HepG2 (cell line): ENCODE measurements around the gene DLX6. TPM values are rescaled to one million over a fixed set of nuclear protein-coding genes. Genes with fewer than 3 reads are reported as not detected.

Experiments
- ATAC-seq: fragments of 200-7000 bp; cut with Tn5 transposase; 3 replicates; pipeline ENCODE4 v1.9.1; 2020; ENCODE audit warnings: mild to moderate bottlenecking, moderate library complexity
- BruUV-seq: library from RNA; stranded (reverse); fragments of 400-500 nt; replicated peaks from 2 replicates; lab custom pipeline; 2021; lab: Mats Ljungman, UMichigan
- CTCF ChIA-PET: fragments of 300-600 bp; formaldehyde crosslinking; extraction: SDS; loops from one replicate; lab custom pipeline; 2021; ENCODE audit warnings: low total read pairs, inconsistent platforms, low intra/inter-chr PET ratio; lab: Yijun Ruan, JAX
- POLR2A ChIA-PET: fragments of 350-600 bp; sonication (Branson Sonifier 250); formaldehyde crosslinking; loops from one replicate; lab custom pipeline; 2020; ENCODE audit warnings: antibody characterized with exemption, inconsistent platforms; lab: Yijun Ruan, JAX
- DNase-seq: peaks from one replicate; pipeline ENCODE4 v3.0.0-alpha.2; 2015; ENCODE audit warnings: low spot score
- FAIRE-seq: peaks from 3 replicates; lab custom pipeline; 2011; peaks lifted over from hg19 to GRCh38; lab: Jason Lieb, UNC
- H2AFZ ChIP-seq: one replicate; pipeline ENCODE4 v1.6.1; 2011; ENCODE audit warnings: low read length, inconsistent platforms
- H3K27ac ChIP-seq: fragments of 300-600 bp; 3 replicates; pipeline ENCODE4 v1.8.0; 2011; ENCODE audit warnings: mixed run types, mild to moderate bottlenecking, mixed read lengths, low read length, inconsistent platforms; ENCODE audit not compliant: insufficient read depth; ENCODE audit errors: extremely low read length
- H3K27me3 ChIP-seq, 2 experiments: fragments of 200-600 bp in 1 of 2; 2 replicates in 1 of 2; 3 replicates in 1 of 2; pipeline versions ENCODE4 v1.6.0 to v1.8.0; 2011; ENCODE audit warnings: low read length in 2 of 2, mild to moderate bottlenecking in 2 of 2, moderate library complexity in 2 of 2, inconsistent platforms in 1 of 2; ENCODE audit not compliant: insufficient read depth in 2 of 2, control insufficient read depth in 1 of 2
- H3K36me3 ChIP-seq, 2 experiments: fragments of 200-600 bp in 1 of 2; replicated peaks in 1 of 2; 2 replicates in 1 of 2; 3 replicates in 1 of 2; pipeline versions ENCODE4 v1.5.1 to v1.8.0; 2011; ENCODE audit warnings: low read length in 2 of 2, inconsistent platforms in 1 of 2; ENCODE audit not compliant: insufficient read depth in 2 of 2, control insufficient read depth in 1 of 2
- H3K4me1 ChIP-seq: 2 replicates; pipeline ENCODE4 v1.5.1; 2012; ENCODE audit warnings: low read length, inconsistent platforms; ENCODE audit not compliant: insufficient read depth
- H3K4me2 ChIP-seq: 2 replicates; pipeline ENCODE4 v1.6.0; 2011; ENCODE audit warnings: low read depth, low read length, inconsistent platforms
- H3K4me3 ChIP-seq, 3 experiments: fragments of 200-600 bp in 1 of 3; sonication (generic), shearing (Covaris generic) in 1 of 3; replicated peaks in 1 of 3; 2 replicates each; pipeline ENCODE4 v1.5.1; 2011 to 2016; ENCODE audit warnings: low read length in 3 of 3, inconsistent platforms in 2 of 3, low read depth in 2 of 3, mild to moderate bottlenecking in 2 of 3, control low read depth in 1 of 3, mixed read lengths in 1 of 3; ENCODE audit not compliant: insufficient read depth in 1 of 3
- H3K79me2 ChIP-seq: one replicate; pipeline ENCODE4 v1.6.1; 2011; ENCODE audit warnings: low read length, inconsistent platforms; ENCODE audit not compliant: insufficient read depth
- H3K9ac ChIP-seq: 2 replicates; pipeline ENCODE4 v1.6.0; 2011; ENCODE audit warnings: mild to moderate bottlenecking, low read depth, low read length, inconsistent platforms; ENCODE audit not compliant: insufficient read depth
- H3K9me3 ChIP-seq: 2 replicates; pipeline ENCODE4 v1.5.1; 2012; ENCODE audit warnings: mild to moderate bottlenecking, low read length
- H4K20me1 ChIP-seq: 2 replicates; pipeline ENCODE4 v1.6.0; 2011; ENCODE audit warnings: inconsistent platforms, mild to moderate bottlenecking, low read length, moderate library complexity; ENCODE audit not compliant: insufficient read depth
- SMAD9 ChIP-seq: sonication (generic); formaldehyde crosslinking; IDR thresholded peaks from 2 replicates; pipeline ENCODE4 v1.5.1; 2020; ENCODE audit warnings: mild to moderate bottlenecking, missing genetic modification reagents
- ZNF563 ChIP-seq: sonication (generic); formaldehyde crosslinking; IDR thresholded peaks from 2 replicates; pipeline ENCODE4 v1.8.0; 2022; ENCODE audit warnings: mild to moderate bottlenecking, moderate library complexity, missing genetic modification reagents
- WGBS: methylation state at CpG from one replicate; pipeline ENCODE4 v1.1.6; 2017; ENCODE audit warnings: low lambda C conversion rate; 5-methylcytosine and 5-hydroxymethylcytosine counted together
- in situ Hi-C: cut with HindIII; loops from 2 replicates; pipeline ENCODE4 v1.10.0; 2017; ENCODE audit warnings: low pct_unique_long_range_greater_than_20kb; ENCODE audit not compliant: extremely low pct_ligation_motif_present
- intact Hi-C: fragments of 100-400 bp; cut with micrococcal nuclease; formaldehyde crosslinking; loops from one replicate; pipeline ENCODE4 v1.10.0; 2022; ENCODE audit not compliant: unreplicated experiment
- polyA plus RNA-seq, 8 experiments: library from polyadenylated mRNA; depleted of rRNA in 3 of 8; stranded (reverse) in 7 of 8; unstranded in 1 of 8; fragments of >200 nt; fragmentation: Illumina TruSeq in 4 of 8; extraction: Trizol in 4 of 8; gene quantifications; 2 replicates each; pipeline versions ENCODE4 v1.2.1 to v1.2.3, GENCODE V29; 2011 to 2016; ENCODE audit warnings: low read depth in 4 of 8, missing spikeins in 1 of 8, mixed read lengths in 1 of 8; ENCODE audit not compliant: insufficient read depth in 1 of 8
- small RNA-seq, 3 experiments: library from RNA; depleted of rRNA; stranded (forward); fragments of <200 nt; gene quantifications; one replicate each; pipeline ENCODE3, GENCODE V24; 2012; ENCODE audit warnings: low read depth in 2 of 3, low replicate concordance in 1 of 3; ENCODE audit not compliant: insufficient read length in 3 of 3, insufficient read depth in 2 of 3
- total RNA-seq, 5 experiments: library from RNA; depleted of rRNA; stranded (reverse); fragments of >200 nt; fragmentation: Illumina TruSeq; extraction: Trizol; gene quantifications; 2 replicates each; pipeline ENCODE4 v1.2.3, GENCODE V29; 2016; ENCODE audit warnings: low read depth in 1 of 5
- TF ChIP-seq, protein P1 (sequence below): fragments of 450-650 bp; IDR thresholded peaks from 2 replicates; pipeline ENCODE4 v1.6.1; 2017; ENCODE audit warnings: mild to moderate bottlenecking

Gene DLX6
- total and polyA plus RNA-seq, 2 of the 13 experiments (the other 11 are each of a cell fraction or from before 2014, with no cell fraction given), result 3.5 to 5.5 TPM

DNA sequence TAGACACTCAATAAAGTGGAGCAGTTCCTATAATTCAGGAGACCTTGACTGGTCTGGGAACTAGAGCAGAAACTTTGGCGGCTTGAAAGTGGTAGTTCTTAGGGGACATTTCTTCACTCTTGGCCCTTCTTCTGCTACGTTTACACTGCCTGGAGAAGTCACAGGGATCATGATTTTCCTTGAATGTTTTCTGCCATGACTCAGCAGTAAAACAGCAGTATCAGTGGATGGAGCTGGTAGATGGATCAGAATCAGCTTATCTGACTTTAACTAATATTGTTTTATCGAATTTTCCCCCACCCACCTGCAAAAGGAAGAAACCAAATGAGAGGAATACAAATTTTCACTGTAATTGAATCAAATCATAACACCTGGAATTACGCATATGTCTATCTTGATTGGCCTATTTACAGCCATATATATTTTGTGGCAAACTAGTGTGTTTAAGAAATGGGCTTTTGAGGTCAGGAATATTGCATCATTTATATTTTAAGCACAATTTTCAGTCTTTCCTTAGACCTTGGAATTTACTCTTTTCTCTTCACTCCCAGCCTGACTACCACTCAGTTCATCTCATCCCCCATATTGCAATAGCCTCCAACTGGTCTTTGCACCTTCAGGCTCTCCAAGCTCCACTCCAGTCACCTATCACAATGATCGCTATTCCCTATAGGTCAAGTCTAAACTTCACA, 34.2 kb downstream of the DLX6 start (continued):
- TF ChIP-seq ZNF563 (CRISPR knock-in tag), result no peak
- TF ChIP-seq, protein P1, sequence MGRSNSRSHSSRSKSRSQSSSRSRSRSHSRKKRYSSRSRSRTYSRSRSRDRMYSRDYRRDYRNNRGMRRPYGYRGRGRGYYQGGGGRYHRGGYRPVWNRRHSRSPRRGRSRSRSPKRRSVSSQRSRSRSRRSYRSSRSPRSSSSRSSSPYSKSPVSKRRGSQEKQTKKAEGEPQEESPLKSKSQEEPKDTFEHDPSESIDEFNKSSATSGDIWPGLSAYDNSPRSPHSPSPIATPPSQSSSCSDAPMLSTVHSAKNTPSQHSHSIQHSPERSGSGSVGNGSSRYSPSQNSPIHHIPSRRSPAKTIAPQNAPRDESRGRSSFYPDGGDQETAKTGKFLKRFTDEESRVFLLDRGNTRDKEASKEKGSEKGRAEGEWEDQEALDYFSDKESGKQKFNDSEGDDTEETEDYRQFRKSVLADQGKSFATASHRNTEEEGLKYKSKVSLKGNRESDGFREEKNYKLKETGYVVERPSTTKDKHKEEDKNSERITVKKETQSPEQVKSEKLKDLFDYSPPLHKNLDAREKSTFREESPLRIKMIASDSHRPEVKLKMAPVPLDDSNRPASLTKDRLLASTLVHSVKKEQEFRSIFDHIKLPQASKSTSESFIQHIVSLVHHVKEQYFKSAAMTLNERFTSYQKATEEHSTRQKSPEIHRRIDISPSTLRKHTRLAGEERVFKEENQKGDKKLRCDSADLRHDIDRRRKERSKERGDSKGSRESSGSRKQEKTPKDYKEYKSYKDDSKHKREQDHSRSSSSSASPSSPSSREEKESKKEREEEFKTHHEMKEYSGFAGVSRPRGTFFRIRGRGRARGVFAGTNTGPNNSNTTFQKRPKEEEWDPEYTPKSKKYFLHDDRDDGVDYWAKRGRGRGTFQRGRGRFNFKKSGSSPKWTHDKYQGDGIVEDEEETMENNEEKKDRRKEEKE, result no peak

DNA sequence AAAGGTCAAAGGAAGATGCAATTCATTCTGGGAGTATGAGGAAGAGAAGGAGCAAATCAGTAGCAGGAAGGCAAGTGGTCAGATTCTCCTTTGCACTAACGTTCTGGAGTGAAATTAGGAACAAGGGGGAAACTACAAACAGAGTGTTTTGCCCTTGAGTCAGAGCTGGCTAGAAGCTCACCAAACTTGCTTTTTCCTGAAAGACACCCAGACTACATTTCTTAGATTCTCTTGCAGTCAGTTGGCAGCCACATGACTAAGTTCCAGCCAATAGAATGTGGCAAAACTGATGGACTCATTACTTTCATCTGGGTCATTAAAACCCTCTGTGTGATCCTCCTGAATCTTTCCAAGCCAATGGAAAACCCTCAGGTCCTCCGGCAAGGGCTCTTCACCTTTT, 37.9 kb downstream of the DLX6 start:
- ChIA-PET POLR2A (no interaction called here), CTCF (no interaction called here)
- Histone ChIP-seq H2AFZ (no peak overlapping the region), H3K4me1 (0 out of 2 replicates have a peak, but pooled peaks cover 11% of the 10 kb centered on the region), H4K20me1 (no peaks in the 10 kb centered on the region), H3K36me3 (no peaks in the 10 kb centered on the region), H3K9ac (no peak overlapping the region), H3K4me3 (no peak overlapping the region), H3K9me3 (no peaks in the 10 kb centered on the region), H3K4me2 (no peak overlapping the region), H3K27me3 (no peaks in the 10 kb centered on the region), H3K79me2 (no peaks in the 10 kb centered on the region), H3K27ac (no peak overlapping the region)
- intact Hi-C loops, result no loop called here
- in situ Hi-C loops, result loop anchor here (25.0 kb wide), 1 partner anchor 1131 kb away; no protein-coding TSS in a partner anchor
- WGBS, result 21% methylated on average over 2 of the region's 2 CpGs
- no peak for FAIRE-seq
- BruUV-seq, result no TSS peak
- no peak for DNase-seq
- TF ChIP-seq SMAD9 (CRISPR knock-in tag), result no peak
- no peak for ATAC-seq

Small RNA genes within 50 kb of the gene (small RNA-seq; reads per million reads assigned to genes)
- 0 reads per million in 3 experiments for gene RF01778
- 0 reads per million in 3 experiments for gene RF01887
- gene RF01888, result 0 reads per million in 3 experiments

Other genes with a start within 250 kb of the DLX6 start
- not detected in 2 replicates for gene DLX5, start 19.3 kb downstream of the DLX6 start, total RNA-seq (2016; rRNA removed; fragmentation: Illumina TruSeq; extraction: Trizol)
- gene DLX5, start 19.3 kb downstream of the DLX6 start, polyA plus RNA-seq (2011; rRNA removed), result not detected in 2 replicates
- gene SDHAF3, start 112.1 kb downstream of the DLX6 start, total RNA-seq (2016; rRNA removed; fragmentation: Illumina TruSeq; extraction: Trizol), result 32.6 and 46.9 TPM in 2 replicates
- gene SDHAF3, start 112.1 kb downstream of the DLX6 start, polyA plus RNA-seq (2011; rRNA removed), result 11.7 and 15.2 TPM in 2 replicates